Left forelimb (tissue), 1 donor: ENCODE results near the gene GATC.
"Not testable (repeated sequence)": the region's sequence is repeated elsewhere in the genome, so short reads cannot be mapped to it uniquely, and the experiment has no call there.

ENCODE experiments used
- DNase-seq: peaks from one replicate; pipeline ENCODE4 v3.0.0-alpha.2; 2018; ENCODE audit warnings: low spot score

GATC gene

DNA sequence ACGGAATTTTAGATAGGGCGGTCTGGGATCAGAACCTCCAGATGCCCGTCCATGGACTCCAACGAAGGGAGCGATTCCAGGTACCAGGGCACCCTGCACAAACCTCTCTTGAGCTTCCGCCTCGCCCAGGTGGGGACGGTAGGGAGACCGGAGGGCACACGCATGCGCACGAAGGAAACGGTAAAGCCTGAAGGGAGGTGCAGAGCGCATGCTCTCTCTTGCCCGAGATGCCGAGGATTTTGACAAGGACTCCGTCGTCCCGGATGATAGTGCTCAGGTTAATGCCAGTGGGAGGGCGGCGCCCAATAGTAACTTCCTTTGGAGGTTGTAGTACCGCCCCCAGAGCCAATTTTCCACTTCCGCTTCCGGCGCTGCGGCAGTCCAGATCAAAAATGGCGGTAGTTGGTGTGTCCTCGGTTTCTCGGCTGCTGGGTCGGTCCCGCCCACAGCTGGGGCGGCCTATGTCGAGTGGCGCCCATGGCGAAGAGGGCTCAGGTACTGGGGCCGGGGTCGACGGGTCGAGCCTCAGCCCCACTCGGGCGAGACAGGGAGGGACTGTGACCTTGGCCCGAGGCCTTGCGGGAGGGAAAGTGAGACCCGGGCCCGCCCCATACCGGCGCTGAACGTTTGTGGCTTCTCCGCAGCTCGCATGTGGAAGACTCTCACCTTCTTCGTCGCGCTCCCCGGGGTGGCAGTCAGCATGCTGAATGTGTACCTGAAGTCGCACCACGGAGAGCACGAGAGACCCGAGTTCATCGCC, 8.3 kb upstream of the GATC start, which contains the start of gene COX6A1:
COX6A1 (plus strand) TSS at position 379 of the 760 bp plus-strand sequence; CDS start at position 393, 14 bp downstream.
- DNase-seq = peak; percentile 93

DNA sequence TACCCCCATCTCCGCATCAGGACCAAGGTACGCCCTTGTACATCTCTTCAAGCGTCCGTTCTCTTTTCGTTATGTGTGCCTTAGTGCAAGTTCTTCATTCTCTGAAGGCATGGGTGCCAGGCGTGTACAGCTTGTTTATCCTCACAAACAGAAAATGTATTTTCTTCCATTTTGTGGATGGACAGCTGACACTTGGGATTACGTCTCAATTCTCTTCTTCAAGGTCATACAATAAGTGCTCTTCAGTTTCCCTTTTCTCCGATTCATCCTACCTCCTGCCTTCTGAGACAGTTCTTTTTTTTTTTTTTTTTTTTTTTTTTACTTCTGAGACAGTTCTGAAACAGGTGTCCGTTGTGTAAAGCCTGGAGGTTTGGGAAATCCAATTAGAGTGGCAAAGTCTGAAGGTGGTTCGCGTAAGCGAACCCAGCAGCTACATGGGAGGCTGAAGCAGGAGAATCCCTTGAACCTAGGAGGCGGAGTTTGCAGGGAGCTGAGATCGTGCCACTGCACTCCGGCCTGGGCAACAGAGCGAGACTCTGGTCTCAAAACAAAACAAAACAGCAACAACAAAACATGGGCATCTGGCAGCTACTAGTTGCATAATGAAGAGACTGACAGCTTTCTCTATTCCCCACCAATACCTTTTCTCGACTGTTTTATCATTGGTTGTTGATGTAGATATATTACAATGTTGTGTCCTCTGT, 7.6 kb upstream of the GATC start:
- DNase-seq = no peak

DNA sequence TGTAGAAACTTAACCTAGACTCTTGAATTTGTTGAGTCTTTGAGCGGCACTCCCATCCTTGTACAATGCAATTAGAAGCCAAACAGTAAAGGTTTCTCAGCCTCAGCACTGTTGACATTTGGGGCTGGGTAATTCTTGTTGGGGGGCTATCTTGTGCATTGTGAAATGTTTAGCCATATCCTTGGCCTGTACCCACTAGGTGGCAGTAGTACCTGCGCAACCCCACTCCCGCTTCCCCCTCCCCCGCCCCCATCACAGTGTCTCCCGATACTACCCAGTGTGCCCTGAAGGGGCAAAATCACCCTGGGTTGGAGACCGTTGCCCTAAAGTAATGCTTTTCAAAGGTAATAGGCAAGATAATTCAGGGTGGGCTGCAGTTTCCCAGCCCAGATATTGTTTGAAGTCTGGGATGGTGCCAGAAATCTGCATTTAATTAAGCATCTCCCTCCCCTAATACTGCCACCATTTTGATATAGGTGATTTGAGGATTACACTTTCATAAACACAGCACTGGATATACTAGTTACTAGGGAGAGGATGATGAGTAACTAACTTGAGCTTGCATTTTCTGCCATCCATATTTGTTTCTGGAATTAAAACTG, 6.5 kb upstream of the GATC start:
- peak; percentile 69 for DNase-seq

DNA sequence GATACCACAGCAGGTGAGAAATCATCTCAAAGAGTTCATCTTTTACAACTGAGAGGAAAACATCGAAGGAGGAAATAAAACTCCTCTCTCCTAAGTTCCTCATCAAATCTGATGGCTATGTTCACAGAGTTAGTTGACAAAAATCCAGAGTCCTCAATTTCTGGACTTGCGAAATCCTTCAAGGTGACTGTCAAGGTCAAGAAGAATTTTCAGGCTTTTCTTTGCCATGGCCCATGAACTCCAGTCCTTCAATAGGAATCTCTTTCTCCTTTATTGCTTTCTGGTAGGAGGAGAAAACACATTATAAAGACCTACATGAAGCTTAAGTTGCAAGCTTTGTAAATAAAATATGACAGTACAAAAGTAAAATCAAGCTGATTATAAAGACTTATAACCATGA, 1.6 kb upstream of the GATC start:
- DNase-seq = no peak

DNA sequence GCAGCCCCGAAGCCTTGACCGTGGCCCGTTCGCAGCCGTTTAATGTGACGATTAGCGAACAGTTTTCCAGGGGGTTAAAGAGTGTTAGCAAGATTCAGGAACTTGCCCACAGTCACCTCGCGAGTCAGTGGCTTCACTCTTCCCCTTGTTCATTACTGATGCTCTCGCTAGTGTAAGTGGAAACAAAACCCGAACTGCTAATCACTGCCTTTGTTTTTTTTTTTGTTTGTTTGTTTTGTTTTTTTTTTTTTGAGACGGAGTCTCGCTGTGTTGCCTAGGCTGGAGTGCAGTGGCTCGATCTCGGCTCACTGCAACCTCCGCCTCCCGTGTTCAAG, 567 bp downstream of the GATC start:
- not testable (repeated sequence) for DNase-seq

DNA sequence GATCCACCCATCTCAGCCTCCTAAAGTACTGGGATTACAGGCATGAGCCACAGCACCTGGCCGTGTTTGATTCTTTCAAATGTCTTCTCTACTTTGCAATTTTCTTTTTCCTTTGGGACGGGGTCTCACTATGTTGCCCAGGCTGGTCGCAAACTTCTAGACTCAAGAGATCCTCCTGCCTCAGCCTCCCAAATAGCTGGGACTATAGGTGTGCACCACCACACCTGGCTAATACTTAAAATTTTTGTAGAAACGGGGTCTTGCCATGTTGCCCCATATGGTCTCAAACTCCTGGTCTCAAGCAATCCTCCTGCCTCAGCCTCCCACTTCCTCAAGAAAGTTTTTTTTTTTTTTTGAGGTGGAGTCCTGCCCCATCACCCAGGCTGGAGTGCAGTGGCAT, 1.7 kb downstream of the GATC start:
- no peak for DNase-seq

DNA sequence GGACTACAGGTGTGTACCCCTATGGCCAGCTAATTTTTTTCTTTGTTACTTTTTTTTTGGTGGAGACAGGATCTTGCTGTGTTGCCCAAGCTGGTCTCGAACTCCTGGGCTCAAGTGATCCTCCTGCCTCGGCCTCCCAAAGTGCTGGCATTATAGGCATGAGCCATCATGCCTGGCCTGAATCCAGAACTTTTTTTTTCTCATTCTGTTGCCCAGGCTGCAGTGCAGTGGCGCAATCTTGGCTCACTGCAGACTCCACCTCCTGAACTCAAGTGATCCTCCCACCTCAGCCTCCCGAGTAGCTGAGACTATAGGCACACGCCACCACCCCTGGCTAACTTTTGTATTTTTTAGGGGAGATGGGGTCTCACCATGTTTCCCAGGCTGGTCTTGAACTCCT, 6.3 kb downstream of the GATC start:
- DNase-seq = not testable (repeated sequence)

DNA sequence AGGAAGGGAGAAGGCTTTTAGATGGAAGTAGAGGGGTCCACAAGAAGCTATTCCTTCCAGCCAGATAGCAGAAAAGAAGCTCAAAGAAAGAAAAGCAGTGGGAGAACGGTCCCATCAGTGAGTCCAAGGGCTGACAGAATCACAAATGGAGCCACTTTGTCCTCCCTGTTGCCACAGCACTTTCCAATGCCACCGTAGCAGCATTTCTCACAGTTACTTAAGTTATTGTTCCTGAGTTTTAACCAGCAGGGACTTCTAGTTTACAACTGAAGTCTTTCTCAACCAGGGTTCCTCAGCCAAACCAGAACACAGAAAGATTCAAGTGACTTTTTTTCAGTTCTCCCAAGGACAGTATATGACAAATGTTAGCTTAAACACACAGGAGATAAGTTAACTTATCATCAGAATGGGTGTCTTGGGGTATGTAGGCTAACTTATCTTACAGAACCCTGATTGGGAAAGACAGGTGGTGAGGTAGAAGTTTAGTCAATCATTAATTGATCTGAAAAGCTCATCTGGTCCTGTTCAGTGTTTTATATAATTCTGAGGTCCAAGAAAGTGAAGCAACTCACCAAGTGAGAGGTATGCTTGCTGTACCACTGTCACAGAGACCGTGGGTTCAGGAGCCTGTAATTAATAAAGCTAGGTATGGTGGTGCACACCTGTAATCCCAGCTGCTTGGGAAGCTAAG, 7.0 kb downstream of the GATC start:
- DNase-seq = no peak

DNA sequence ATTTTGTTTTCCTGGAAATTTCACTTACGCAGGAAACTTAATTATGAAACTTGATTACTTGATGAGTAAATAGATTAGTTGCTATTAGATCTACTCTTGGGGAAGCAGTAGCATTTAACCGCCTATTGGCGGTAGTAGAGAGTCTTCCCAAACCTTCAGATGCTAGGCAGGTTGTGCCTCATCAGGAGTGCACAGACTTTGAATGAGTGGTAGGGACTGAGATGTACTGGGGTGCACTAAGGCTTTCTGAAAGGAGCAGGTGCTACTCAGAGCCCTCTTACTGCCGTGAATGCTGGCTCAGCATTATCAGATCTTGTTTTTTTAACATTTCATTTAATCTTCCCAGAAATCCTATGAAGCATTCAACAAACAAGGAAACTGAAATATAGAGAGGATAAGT, 7.7 kb downstream of the GATC start:
- no peak for DNase-seq

DNA sequence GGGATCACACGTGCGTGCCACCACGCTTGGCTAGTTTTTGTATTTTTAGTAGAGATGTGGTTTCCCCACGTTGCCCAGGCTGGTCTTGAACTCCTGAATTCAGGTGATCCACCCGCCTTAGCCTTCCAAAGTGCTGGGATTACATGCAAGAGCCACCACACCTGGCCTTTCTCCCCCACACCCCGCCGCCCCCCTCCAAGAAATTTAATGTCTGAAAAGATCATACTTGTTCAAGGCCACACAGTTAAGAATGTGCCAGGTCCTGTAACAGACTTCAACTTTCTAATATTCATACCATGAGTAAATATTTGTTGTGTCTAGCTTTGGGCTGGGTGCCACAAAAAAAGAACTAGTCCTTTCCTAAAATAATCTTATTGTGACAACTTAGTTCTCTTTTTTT, 9.1 kb downstream of the GATC start:
- DNase-seq = no peak

DNA sequence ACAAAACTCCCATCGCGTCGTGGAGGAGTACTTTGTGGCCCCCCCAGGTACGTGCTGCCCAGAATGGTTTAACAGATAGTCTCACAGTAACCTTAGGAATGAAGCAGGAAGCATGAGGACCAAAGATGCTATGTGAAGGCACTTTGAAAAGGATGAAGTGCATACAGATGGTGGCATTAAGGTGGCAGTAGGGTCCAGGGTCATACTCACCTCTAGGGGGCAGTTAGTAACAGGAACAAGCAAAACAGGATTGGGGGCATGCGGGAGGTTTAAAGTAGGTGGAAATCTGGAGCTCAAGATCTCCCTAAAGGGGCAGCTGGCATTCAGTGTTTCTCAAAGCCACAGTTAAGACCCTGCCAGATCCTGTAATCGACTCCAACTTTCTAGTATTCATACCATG, 10.9 kb downstream of the GATC start:
- no peak for DNase-seq

DNA sequence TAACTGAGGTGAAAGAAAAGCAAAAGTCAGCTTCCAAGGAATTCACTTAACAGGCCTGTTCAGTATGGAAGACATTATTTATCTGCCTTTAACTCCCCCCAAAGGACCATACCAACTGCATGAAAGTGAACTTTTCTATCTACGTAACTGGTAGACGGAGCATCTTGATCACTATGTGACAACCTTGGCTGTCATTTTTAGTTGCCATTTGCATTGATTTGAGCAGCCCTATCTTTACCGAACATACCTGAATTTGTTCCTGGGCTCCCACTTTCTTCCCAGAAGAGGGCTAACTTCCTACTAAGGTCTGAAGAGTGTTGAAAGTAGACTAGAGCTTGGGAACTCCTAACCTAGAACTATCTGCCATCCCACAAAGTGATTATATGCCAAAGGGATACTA, 13.9 kb downstream of the GATC start:
- DNase-seq = no peak

DNA sequence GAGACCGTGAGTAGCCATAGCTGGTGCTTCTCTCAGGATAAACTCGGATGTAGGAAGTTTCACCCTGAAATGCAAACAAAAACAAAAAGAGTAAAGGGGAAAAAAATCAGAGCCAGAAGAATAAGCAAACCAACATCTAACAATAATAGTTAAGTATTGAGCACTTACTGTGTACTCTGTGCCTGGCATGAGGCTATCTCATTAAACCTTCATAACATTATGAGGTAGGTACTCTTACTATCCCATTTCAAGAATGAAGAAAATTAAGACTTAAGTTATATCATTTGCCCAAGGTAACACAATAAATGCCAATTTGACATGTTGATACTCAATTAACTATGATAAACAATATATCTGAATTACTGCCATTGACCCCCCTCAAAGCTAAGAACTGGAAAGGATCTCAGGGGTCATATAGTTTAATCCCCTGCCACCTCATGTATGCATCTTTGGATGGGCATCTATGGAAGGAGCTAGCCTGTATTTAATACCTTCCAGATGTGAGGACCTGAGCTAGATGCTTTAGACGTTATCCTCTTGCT, 15.9 kb downstream of the GATC start:
- DNase-seq = no peak

DNA sequence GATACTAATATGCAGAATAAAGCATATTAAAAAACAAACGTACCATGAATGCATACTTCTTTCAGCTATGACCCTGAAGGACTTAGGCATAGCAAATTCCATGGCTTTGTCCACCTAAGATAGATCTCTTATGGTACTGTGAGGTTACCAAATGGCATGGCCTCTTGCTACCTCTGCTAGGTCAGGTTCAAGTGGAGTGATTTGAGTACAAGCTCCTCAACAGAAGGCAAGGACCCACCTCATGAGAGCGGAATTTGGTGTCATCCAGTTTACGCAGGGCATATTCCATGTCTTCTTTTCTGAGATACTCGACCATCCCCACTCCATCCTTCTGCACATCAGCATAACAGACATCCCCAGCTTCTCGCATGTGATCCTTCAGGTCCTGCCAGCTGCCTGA, 17.5 kb downstream of the GATC start:
- no peak for DNase-seq

DNA sequence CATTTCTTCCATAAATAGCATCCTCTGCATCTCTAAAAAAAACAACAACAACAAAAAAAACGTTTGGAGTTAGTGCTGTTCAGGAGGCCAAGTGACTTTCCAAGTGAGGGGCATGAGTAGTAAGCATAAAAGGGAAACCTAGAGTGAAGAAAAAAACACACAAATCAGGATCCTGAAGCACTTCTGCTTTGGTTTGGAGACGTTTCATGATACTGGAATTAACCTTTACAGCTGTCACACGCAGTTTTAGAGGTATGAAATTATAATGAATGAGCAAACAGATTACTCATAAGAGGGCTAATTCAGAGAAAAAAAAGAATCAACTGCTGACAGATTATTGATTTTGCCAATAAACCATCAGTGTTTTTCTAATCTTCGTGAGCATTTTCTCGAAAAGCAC, 19.5 kb downstream of the GATC start:
- no peak for DNase-seq

DNA sequence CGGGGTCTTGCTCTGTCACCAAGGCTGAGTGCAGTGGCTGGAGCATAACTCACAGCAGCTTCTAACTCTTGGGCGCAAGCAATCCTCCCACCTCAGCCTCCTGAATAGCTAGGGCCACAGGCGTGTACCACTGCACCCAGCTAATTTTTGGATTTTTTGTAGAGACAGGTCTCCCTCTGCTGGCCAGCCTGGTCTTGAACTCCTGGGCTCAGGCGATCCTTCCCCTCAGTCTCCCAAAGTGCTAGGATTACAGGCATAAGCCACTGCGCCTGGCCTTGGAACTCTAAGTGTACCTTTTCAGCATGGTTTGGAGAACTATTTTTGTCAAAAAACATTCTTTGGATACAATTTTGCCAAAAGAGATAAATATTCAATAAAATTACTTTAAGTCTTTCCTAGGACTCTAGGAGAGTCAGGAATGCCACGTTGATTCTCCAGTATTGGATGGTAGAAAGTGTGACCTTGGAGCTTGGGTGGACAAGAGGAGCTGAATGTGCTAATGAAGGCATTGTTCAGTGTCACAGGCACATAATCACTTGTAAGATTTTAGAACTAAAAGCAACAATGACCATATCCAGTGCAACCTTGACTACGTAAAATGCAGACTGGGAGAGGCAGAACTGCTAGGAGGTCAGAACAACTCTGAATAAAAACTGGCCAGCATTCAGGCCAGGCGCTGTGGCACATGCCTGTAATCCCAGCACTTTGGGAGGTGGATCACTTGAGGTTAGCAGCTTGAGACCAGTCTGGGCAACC, 20.5 kb downstream of the GATC start:
- no peak for DNase-seq

DNA sequence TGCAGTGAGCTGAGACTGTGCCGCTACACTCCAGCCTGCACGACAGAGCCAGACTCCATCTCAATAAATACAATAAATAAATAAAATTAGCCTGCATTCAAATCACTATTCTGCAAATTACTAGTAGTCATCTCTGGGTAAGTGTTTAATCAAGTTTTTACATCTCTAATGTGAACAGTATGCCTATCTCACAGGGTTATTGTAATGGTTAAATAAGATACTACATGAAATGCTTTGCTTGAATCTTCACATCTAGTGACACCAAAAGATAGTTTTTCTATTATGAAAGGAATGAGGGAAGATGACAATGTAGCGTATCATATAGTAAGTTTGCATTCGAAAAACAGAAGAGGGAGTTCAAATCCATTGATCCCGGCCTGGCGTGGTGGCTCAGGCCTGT, 21.2 kb downstream of the GATC start:
- no peak for DNase-seq

DNA sequence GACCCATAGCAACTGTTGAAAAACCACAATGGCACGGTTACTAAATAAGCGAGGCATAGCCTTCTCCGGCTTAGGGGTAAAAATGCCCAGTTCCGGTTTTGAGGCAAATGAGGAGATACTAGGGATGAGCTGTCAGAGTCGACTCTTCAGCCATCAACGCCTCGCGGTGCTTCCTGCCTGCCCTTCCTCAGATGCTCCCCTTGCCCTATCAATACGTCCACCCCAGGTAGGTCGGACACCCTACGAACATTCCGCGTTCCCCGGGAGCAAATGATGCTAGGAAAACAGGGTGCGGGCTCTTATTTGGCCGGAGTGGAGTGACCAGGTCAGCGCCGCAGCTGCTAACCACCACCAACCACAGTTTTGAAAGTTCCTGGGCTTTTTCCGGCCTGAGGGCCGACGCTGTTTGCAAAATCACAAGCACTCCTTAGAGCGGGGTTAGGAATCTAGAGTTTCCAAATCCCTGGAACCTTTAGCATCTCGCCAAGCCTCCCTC, 22.1 kb downstream of the GATC start:
- no peak for DNase-seq

DNA sequence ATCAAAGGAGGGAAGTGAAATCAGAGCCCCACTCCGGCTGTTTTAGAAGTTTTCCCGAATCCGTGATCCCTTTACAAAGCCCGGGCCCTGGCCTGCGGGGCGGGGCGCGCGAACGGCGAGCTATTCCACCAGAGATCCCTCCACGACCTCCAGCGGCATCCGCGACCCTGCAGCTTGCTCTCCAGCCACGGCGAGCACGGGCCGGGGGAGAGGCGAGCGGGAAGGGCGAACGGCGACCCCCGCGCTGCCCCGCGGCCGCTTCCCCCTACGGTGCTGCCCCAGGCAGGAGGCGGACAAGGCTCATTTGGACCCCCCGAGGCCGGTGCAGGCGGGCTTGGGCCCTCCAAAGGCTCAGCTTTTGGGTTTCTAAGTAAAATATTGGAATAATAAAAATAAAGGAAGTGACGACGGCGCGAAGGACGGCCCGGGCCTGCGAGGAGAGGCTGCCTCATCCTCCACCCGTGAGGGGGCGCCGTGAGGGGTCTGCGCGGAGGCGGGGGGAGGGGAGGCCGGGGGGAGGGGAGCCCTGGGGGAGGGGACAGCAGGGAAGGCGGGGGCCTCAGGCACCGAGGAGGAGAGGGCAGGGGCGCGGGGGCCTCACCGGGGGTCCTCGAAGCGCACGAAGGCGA, 22.7 kb downstream of the GATC start:
- DNase-seq = no peak

DNA sequence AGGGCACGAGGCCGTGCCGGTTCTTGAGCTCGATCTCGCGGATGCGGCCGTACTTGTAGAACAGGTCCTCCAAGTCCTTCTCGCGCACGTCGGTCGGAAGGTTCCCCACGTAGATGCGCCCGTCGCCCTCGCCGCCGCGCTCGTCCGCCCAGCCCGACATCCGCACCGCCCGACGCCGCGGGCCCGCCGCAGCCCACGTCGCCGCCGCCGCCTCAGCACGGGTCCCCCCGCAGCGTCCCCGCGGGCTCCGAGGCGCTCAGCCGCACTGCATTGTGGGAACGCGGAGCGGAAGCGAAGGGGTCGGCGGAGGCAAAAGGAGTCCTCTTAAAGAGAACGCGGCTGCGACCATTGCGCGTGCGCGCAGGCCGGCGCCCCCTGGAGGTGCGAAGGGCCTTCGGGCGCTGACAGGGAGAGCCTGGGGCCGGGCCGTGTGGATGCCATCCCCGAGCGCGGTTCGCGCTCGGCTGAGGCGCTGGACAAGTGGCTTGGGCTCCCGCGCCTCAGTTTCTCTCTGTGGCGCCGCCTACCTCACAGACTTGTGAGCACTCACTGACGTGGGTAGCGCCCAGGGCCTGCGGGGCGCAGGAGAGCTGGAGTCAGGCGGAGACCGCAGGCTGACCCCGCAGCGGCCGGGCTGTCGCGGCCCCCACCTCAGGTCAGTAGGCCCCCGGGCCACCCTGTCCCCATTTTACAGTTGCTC, 23.4 kb downstream of the GATC start, which contains the start of gene SRSF9:
SRSF9 (minus strand) TSS at position 299 of the 700 bp plus-strand sequence; CDS start at position 160, 139 bp downstream.
- peak; percentile 96 for DNase-seq
